ENCODE data around the gene FCRL3.

The FCRL3 gene

GRCh38 chr1:157682710-157683437, 17.7 kb downstream of the FCRL3 start:
- DNase-seq (ENCODE audit: low spot score), result no peak

- DNase-seq (ENCODE audit: low spot score), result no peak
Measured at GRCh38 chr1:157678721-157679120, 21.8 kb downstream of the FCRL3 start.

- no peak for DNase-seq (ENCODE audit: low spot score)
Measured at GRCh38 chr1:157673008-157673407, 27.6 kb downstream of the FCRL3 start.

- DNase-seq (ENCODE audit: low spot score), result no peak
Measured at GRCh38 chr1:157671895-157672294, 28.7 kb downstream of the FCRL3 start.

- DNase-seq (ENCODE audit: low spot score), result no peak
Measured at GRCh38 chr1:157659576-157660247, 40.9 kb downstream of the FCRL3 start.

GRCh38 chr1:157658571-157658970, 42.0 kb downstream of the FCRL3 start:
- DNase-seq (ENCODE audit: low spot score), result no peak

- no peak for DNase-seq (ENCODE audit: low spot score)
Measured at GRCh38 chr1:157653494-157653873, 47.1 kb downstream of the FCRL3 start.

GRCh38 chr1:157652859-157653493, 47.6 kb downstream of the FCRL3 start:
- no peak for DNase-seq (ENCODE audit: low spot score)

- no peak for DNase-seq (ENCODE audit: low spot score)
Measured at GRCh38 chr1:157648317-157648716, 52.3 kb downstream of the FCRL3 start.

- no peak for DNase-seq (ENCODE audit: low spot score)
Measured at GRCh38 chr1:157646144-157646543, 54.4 kb downstream of the FCRL3 start.

- no peak for DNase-seq (ENCODE audit: low spot score)
Measured at GRCh38 chr1:157641177-157641576, 59.4 kb downstream of the FCRL3 start.

GRCh38 chr1:157639800-157640199, 60.8 kb downstream of the FCRL3 start:
- no peak for DNase-seq (ENCODE audit: low spot score)

- no peak for DNase-seq (ENCODE audit: low spot score)
Measured at GRCh38 chr1:157628773-157629172, 71.8 kb downstream of the FCRL3 start.

Data from hematopoietic multipotent progenitor cell treated with erythropoietin and hydrocortisone succinate and interleukin-3 and kit ligand, for 15 days (in vitro differentiated cells).